A549 (cell line): ENCODE measurements around the gene OSER1.

Source experiments
- CEBPB ChIP-seq, 2 experiments: fragments of >200 bp in 1 of 2; sonication (Bioruptor Twin) in 1 of 2; formaldehyde crosslinking in 1 of 2; IDR thresholded peaks; 2 replicates each; pipeline ENCODE4 v1.6.1; 2012 to 2016
- CHD2 ChIP-seq: fragments of 150-350 bp; IDR thresholded peaks from 2 replicates; pipeline ENCODE4 v1.6.1; 2014; ENCODE audit warnings: low read length; ENCODE audit not compliant: partially characterized antibody
- ELK1 ChIP-seq: fragments of 150-350 bp; IDR thresholded peaks from 2 replicates; pipeline ENCODE4 v1.6.1; 2014; ENCODE audit warnings: low read depth, mild to moderate bottlenecking, low read length
- KDM1A ChIP-seq: fragments of 200-600 bp; sonication (generic); IDR thresholded peaks from 2 replicates; pipeline ENCODE4 v1.6.1; 2016; ENCODE audit warnings: low read depth, mild to moderate bottlenecking
- PHF8 ChIP-seq: fragments of 200-600 bp; sonication (generic); IDR thresholded peaks from 2 replicates; pipeline ENCODE4 v1.6.1; 2016; ENCODE audit warnings: low read depth, mild to moderate bottlenecking, antibody characterized with exemption, moderate library complexity, borderline replicate concordance
- POLR2A ChIP-seq: IDR thresholded peaks from 2 replicates; pipeline ENCODE4 v1.6.1; 2012; ENCODE audit warnings: mild to moderate bottlenecking, low read length
- POLR2AphosphoS2 ChIP-seq: conservative IDR thresholded peaks from 2 replicates; pipeline ENCODE4 v1.6.1; 2012; ENCODE audit warnings: low read length, improper control_type of control experiment, inconsistent platforms
- RFX5 ChIP-seq: fragments of 450-650 bp; IDR thresholded peaks from 2 replicates; pipeline ENCODE4 v1.7.1; 2014; ENCODE audit warnings: antibody characterized with exemption, mild to moderate bottlenecking, moderate library complexity
- USF2 ChIP-seq: fragments of 450-650 bp; IDR thresholded peaks from 2 replicates; pipeline ENCODE4 v1.6.1; 2014; ENCODE audit warnings: antibody characterized with exemption
- TF ChIP-seq, protein P1 (sequence below): fragments of >200 bp; sonication (Bioruptor Twin); formaldehyde crosslinking; IDR thresholded peaks from 3 replicates; pipeline ENCODE4 v1.5.1; 2016

GRCh38 chr20:44159711-44160110 lies 50.9 kb downstream of the OSER1 start:
- TF ChIP-seq POLR2A (no peak), CEBPB (IDR thresholded peaks at IDR 0.05) (no peak), KDM1A (no peak), RFX5 (no peak), POLR2AphosphoS2 (no peak), PHF8 (no peak), CHD2 (no peak), ELK1 (no peak), USF2 (no peak)
- TF ChIP-seq, protein P1, sequence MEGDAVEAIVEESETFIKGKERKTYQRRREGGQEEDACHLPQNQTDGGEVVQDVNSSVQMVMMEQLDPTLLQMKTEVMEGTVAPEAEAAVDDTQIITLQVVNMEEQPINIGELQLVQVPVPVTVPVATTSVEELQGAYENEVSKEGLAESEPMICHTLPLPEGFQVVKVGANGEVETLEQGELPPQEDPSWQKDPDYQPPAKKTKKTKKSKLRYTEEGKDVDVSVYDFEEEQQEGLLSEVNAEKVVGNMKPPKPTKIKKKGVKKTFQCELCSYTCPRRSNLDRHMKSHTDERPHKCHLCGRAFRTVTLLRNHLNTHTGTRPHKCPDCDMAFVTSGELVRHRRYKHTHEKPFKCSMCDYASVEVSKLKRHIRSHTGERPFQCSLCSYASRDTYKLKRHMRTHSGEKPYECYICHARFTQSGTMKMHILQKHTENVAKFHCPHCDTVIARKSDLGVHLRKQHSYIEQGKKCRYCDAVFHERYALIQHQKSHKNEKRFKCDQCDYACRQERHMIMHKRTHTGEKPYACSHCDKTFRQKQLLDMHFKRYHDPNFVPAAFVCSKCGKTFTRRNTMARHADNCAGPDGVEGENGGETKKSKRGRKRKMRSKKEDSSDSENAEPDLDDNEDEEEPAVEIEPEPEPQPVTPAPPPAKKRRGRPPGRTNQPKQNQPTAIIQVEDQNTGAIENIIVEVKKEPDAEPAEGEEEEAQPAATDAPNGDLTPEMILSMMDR: no peak
